Activated B cell treated with CpG ODN at 0.5 μM for 24 hours (primary cell): ENCODE data around the gene RASAL2. TPM values are rescaled to one million over a fixed set of nuclear protein-coding genes. Genes with fewer than 3 reads are reported as not detected.

Experiments
- ATAC-seq: fragments of 200-7000 bp; cut with Tn5 transposase; one replicate; pipeline ENCODE4 v1.10.0; 2021; ENCODE audit warnings: low read depth, mild to moderate bottlenecking, moderate library complexity
- CTCF ChIA-PET: fragments of 350-600 bp; sonication (Branson Sonifier 250); formaldehyde crosslinking; loops from one replicate; lab custom pipeline; 2021; ENCODE audit warnings: antibody characterized with exemption; lab: Charles Lee
- POLR2A ChIA-PET: fragments of 350-600 bp; sonication (Branson Sonifier 250); formaldehyde crosslinking; loops from one replicate; lab custom pipeline; 2021; ENCODE audit warnings: antibody characterized with exemption; lab: Charles Lee
- DNase-seq: peaks from one replicate; pipeline ENCODE4 v3.0.0; 2022
- H3K27ac Mint-ChIP-seq: one replicate; pipeline ENCODE4 v1.8.0; 2020; ENCODE audit warnings: mixed read lengths
- H3K27me3 Mint-ChIP-seq: one replicate; pipeline ENCODE4 v1.8.0; 2021; ENCODE audit warnings: mixed read lengths
- H3K36me3 Mint-ChIP-seq: one replicate; pipeline ENCODE4 v1.8.0; 2021; ENCODE audit warnings: low read depth, mixed read lengths
- H3K4me1 Mint-ChIP-seq: one replicate; pipeline ENCODE4 v1.8.0; 2021; ENCODE audit warnings: mixed read lengths
- H3K4me3 Mint-ChIP-seq: one replicate; pipeline ENCODE4 v1.8.0; 2020; ENCODE audit warnings: mild to moderate bottlenecking, mixed read lengths
- H3K9me3 Mint-ChIP-seq: one replicate; pipeline ENCODE4 v1.8.0; 2020; ENCODE audit warnings: mixed read lengths
- intact Hi-C: fragments of 100-400 bp; cut with micrococcal nuclease; formaldehyde crosslinking; loops from one replicate; pipeline ENCODE4 v1.15.1; 2024
- total RNA-seq: library from RNA; stranded (reverse); gene quantifications from 2 replicates; pipeline ENCODE4 v1.2.3, GENCODE V29; 2022
- TF ChIP-seq, protein P1 (sequence below): fragments of 200-600 bp; IDR thresholded peaks from one replicate; pipeline ENCODE4 v1.8.0; 2022; ENCODE audit warnings: antibody characterized with exemption, mild to moderate bottlenecking

Gene RASAL2
- total RNA-seq, 1 donor from 2014 or later = 0.16 TPM

DNA sequence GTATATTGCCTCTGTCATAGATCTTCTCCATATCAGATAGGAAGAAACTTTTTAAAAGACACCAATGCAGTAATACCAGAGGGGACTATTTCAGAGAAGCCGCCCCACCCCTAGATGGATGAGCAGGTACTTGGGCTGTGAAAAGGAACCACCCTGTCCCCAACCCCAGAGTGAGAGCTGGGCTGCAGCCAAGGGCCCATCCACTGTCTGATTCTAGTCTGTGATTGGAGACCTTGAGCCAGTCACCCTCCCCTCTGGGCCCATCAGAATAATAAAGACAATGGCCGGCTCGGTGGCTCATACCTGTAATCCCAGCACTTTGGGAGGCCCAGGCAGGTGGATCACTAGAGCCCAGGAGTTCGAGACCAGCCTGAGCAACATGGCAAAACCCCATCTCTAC, 397.8 kb downstream of the RASAL2 start:
- no peak for ATAC-seq
- no peak overlapping the region for H3K27ac Mint-ChIP-seq

DNA sequence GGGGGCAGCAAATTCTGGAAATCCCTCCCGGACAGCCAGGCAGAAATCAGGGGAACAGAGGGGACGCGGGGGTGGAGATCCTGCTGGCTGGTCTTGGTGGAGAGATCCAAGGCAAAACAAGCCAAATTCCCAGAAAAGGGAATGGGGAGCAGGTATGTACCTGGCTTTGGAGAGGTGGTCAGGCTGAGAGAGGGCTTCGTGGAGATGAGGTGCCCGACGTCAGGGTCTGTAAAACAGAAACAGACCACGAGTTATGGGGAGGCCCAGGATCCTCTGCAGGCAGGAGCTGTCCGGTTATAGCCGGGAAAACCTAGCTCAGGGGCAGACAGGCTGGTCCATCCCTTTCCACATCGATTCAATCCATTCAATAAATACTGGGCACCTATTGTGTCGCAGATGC, 398.4 kb downstream of the RASAL2 start:
- Mint-ChIP-seq H3K27me3 (peaks cover 4% of the 10 kb centered on the region), H3K4me3 (no peak overlapping the region), H3K27ac (no peak overlapping the region), H3K36me3 (no peaks in the 10 kb centered on the region), H3K9me3 (no peaks in the 10 kb centered on the region), H3K4me1 (peaks cover 5% of the 10 kb centered on the region)
- no peak for ATAC-seq
- POLR2A ChIA-PET = no interaction called here
- TF ChIP-seq, protein P1, sequence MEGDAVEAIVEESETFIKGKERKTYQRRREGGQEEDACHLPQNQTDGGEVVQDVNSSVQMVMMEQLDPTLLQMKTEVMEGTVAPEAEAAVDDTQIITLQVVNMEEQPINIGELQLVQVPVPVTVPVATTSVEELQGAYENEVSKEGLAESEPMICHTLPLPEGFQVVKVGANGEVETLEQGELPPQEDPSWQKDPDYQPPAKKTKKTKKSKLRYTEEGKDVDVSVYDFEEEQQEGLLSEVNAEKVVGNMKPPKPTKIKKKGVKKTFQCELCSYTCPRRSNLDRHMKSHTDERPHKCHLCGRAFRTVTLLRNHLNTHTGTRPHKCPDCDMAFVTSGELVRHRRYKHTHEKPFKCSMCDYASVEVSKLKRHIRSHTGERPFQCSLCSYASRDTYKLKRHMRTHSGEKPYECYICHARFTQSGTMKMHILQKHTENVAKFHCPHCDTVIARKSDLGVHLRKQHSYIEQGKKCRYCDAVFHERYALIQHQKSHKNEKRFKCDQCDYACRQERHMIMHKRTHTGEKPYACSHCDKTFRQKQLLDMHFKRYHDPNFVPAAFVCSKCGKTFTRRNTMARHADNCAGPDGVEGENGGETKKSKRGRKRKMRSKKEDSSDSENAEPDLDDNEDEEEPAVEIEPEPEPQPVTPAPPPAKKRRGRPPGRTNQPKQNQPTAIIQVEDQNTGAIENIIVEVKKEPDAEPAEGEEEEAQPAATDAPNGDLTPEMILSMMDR = no peak
- CTCF ChIA-PET = no interaction called here
- intact Hi-C loops = no loop called here
- DNase-seq = no peak

More for the DNA sequence above, 397.8 kb downstream of the RASAL2 start:
- Mint-ChIP-seq H3K9me3 (no peaks in the 10 kb centered on the region), H3K27me3 (peaks cover 4% of the 10 kb centered on the region), H3K4me1 (peaks cover 8% of the 10 kb centered on the region), H3K4me3 (no peak overlapping the region), H3K36me3 (no peaks in the 10 kb centered on the region)
- TF ChIP-seq, protein P1 = no peak
- CTCF ChIA-PET = no interaction called here
- intact Hi-C loops = no loop called here
- DNase-seq = no peak
- POLR2A ChIA-PET = no interaction called here

DNA sequence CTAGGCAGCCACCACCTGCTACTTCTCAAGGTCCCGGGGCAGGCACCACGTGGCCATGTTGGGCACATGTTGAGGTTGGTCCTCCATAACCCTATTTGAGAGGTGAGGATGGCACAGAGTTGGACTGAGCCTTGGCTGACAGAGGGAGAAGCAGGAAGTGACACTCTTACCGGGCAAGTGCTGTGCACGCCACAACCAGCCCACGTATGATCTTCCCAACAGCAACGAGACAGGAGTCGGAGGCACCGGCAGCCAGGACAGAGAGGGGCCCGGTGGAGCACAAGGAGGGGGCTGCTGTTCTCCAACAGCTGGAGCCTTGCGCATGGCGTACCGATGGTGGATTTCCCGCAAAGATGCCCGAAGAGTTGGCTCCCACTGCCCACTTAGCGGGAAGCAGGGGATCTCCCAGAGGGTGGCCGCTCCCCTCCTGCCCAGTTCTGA, 399.4 kb downstream of the RASAL2 start:
- H3K36me3 Mint-ChIP-seq = no peaks in the 10 kb centered on the region
- no peak for ATAC-seq
- ChIA-PET CTCF (no interaction called here), POLR2A (no interaction called here)
- H3K27me3 Mint-ChIP-seq = no peaks in the 10 kb centered on the region
- no peak overlapping the region for H3K27ac Mint-ChIP-seq
- no peaks in the 10 kb centered on the region for H3K9me3 Mint-ChIP-seq
- intact Hi-C loops = no loop called here
- DNase-seq = no peak
- no peak overlapping the region for H3K4me3 Mint-ChIP-seq
- H3K4me1 Mint-ChIP-seq = no peaks in the 10 kb centered on the region
- TF ChIP-seq, protein P1 = no peak

DNA sequence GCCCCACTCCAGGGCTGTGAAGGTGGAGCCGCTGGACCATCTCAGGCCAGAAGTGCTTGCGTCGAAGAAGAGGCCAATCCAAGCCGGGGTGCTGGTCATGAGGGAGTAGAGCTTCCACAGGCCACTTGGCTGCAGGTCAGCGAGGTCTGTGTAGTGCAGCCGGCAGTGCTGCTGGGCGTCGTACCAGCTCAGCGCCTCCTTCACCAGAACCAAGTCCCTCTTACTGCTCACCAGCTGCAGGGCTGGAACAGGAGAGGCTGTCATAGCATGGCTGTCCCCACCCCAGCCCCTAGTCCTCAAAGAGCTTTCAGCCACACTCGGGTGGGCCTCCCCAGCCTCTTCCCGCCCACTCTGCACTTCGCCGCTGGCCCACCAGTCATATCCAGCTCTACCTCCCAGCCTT, 400.7 kb downstream of the RASAL2 start:
- Mint-ChIP-seq H3K36me3 (no peaks in the 10 kb centered on the region), H3K27ac (no peak overlapping the region), H3K4me3 (no peak overlapping the region), H3K27me3 (no peaks in the 10 kb centered on the region), H3K4me1 (no peaks in the 10 kb centered on the region), H3K9me3 (no peaks in the 10 kb centered on the region)
- DNase-seq = no peak
- TF ChIP-seq, protein P1 = no peak
- ChIA-PET CTCF (no interaction called here), POLR2A (no interaction called here)
- no peak for ATAC-seq
- intact Hi-C loops = no loop called here

DNA sequence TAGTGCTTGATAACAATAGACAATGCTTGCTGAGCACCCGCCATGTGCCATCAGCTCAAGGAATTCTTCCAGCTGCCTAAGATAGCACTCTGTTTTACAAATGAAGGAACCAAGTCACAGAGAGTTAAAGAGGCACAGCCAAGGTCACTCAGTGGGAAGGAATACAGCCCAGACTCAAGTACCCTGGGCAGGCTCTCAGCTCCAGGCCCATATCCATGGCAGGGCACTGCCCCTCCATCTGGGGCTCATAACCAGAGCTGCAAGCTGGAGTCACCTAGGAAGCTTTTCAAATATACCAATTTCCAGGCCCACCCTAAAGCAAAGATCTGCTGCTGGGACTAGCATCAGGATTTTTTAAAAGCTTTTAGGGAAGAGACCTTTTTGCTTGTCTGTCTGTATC, 401.3 kb downstream of the RASAL2 start:
- Mint-ChIP-seq H3K27me3 (no peaks in the 10 kb centered on the region), H3K36me3 (no peaks in the 10 kb centered on the region), H3K27ac (no peak overlapping the region), H3K4me3 (no peak overlapping the region), H3K4me1 (no peaks in the 10 kb centered on the region), H3K9me3 (no peaks in the 10 kb centered on the region)
- intact Hi-C loops = no loop called here
- no peak for ATAC-seq
- ChIA-PET CTCF (no interaction called here), POLR2A (no interaction called here)
- TF ChIP-seq, protein P1 = no peak
- no peak for DNase-seq
